ENCODE measurements around the gene IL1R2. TPM values are rescaled to one million over a fixed set of nuclear protein-coding genes. Genes with fewer than 3 reads are reported as not detected.

IL1R2 gene
- total and polyA plus RNA-seq, 9 of the 15 experiments (the other 6 are each of a cell fraction or from before 2014, with no cell fraction given): 0.13 TPM; not detected in 8

DNA sequence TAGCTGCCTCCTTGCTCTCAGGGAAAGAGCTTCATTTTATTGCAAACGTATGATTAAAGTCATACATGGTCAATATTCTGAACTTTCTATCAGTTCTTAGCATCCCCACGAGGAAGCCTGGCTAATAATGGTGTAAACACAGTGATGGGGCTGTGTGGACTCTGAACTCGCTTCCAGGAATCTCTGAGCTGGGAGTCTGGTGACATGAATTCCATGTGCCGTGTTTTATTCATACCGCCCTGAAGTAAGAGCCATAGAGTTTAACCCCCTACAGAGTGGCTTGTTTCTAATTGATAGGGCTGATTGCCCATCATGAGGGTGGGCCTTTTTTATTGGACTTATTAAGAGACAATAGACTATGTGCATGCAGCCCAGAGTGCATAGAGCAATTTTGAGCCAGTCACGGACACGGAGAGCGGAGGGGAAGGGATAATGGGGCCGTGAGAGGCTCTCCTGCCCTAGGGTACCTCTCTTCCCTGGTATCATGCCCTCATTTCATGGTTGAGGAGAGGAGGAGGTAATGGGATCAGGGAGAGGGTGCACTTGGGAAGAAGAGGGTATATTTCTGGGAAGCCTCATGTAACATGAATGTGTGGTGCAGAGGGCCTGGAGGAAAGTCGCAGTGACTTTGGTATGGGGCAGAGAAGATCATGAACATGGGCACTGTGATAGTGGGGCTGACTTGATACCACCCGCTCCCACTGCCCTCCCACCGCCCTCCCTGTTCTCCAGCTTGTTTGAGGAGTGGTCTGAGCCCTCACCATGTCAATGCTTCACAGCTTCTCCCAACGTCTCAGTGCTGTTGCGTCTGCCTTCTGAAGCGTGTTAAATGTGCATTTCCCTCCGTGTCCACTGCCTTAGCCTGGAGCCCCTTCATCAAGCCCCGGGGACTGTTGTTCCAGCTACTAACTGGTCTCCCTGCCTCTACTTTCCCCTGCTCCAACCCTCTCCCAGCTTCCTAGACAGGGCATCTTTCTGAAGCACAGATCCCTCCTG, 73.2 kb downstream of the IL1R2 start (continued):
- TF ChIP-seq CHD7 (IDR thresholded peaks at IDR 0.05; ENCODE audit: low read depth, low read length): no peak
- no peak for TF ChIP-seq ILK (tag; IDR thresholded peaks at IDR 0.05; ENCODE audit: borderline replicate concordance, low read depth)
- 0 out of 4 replicates have a peak, but pooled peaks of 1 of the 2 experiments have one; percentile 31 for TF ChIP-seq FOXK2 (conservative IDR thresholded peaks at IDR 0.05 in 1 of 2, IDR thresholded peaks at IDR 0.05 in 1 of 2; ENCODE audit: low read depth in 2 of 2)
- TF ChIP-seq SLC30A9 (CRISPR knock-in tag; IDR thresholded peaks at IDR 0.05): no peak
- TF ChIP-seq KLF1 (tag; IDR thresholded peaks at IDR 0.05): no peak
- no peak for TF ChIP-seq ZNF77 (CRISPR knock-in tag; IDR thresholded peaks at IDR 0.05)
- peak; percentile 1; the same call in 1 of the 2 replicates for TF ChIP-seq STAT5A (IDR thresholded peaks at IDR 0.05; ENCODE audit: borderline replicate concordance, low read length)
- peak; percentile 43; the same call in 1 of the 2 replicates for TF ChIP-seq TAF7 (tag; IDR thresholded peaks at IDR 0.05)
- TF ChIP-seq BRD4 (IDR thresholded peaks at IDR 0.05): peak; percentile 52; the same call in 1 of the 2 replicates
- no peak for TF ChIP-seq LCOR (CRISPR knock-in tag; IDR thresholded peaks at IDR 0.05)
- 0 out of 2 replicates have a peak, but pooled peaks have one; percentile 12 for TF ChIP-seq SMARCC2 (IDR thresholded peaks at IDR 0.05; ENCODE audit: low read depth)
- peak; percentile 12; the same call in 1 of the 2 replicates for TF ChIP-seq SMARCA5 (IDR thresholded peaks at IDR 0.05)
- TF ChIP-seq GABPB1 (CRISPR knock-in tag; IDR thresholded peaks at IDR 0.05): 0 out of 2 replicates have a peak, but pooled peaks have one; percentile 7
- TF ChIP-seq SP2 (IDR thresholded peaks at IDR 0.05; ENCODE audit: extremely low read depth, low read depth, low read length, poor library complexity, severe bottlenecking): no peak

Measured in K562 (cell line).